ENCODE data around the gene DDX24. TPM values are rescaled to one million over a fixed set of nuclear protein-coding genes. Genes with fewer than 3 reads are reported as not detected.

The DDX24 gene
- total RNA-seq, 4 donors from 2014 or later = 116 to 170 (median 151) TPM

GRCh38 chr14:93998871-93999403, 82.1 kb downstream of the DDX24 start:
- Histone ChIP-seq H3K4me1 (peaks cover 0 to 16% (median 0%) of the 10 kb centered on the region in 4 donors), H3K9me3 (no peaks in the 10 kb centered on the region)
- 75 to 90% methylated on average over 5 to 6 of the region's 7 CpGs for WGBS, 2 donors

More at GRCh38 chr14:93998871-93999403, 82.1 kb downstream of the DDX24 start:
- Histone ChIP-seq H3K27ac (no peak overlapping the region), H3K27me3 (peaks cover 0 to 4% of the 10 kb centered on the region in 2 donors), H3K36me3 (no peaks in the 10 kb centered on the region), H3K4me3 (no peak overlapping the region)
- TF ChIP-seq EP300 (IDR thresholded peaks at IDR 0.05) (no peak), POLR2A (IDR thresholded peaks at IDR 0.05) (no peak), CTCF (IDR thresholded peaks at IDR 0.05) (no peak)
- no peak for DNase-seq (ENCODE audit: low spot score in 2 of 2)

Other genes with a start within 250 kb of the DDX24 start
- not detected for gene FAM181A, start 153.9 kb downstream of the DDX24 start, total RNA-seq
- gene ASB2, start 104.6 kb downstream of the DDX24 start, total RNA-seq = 1 to 10 TPM in 2 of 4 donors, under 1 TPM in 1, not detected in 1; 0.60 to 2.1 (median 1.8) TPM
- gene CCDC197, start 83.9 kb downstream of the DDX24 start, total RNA-seq = not detected
- gene OTUB2, start 54.9 kb downstream of the DDX24 start, total RNA-seq = under 1 TPM in 3 of 4 donors, not detected in 1; 0.21 to 0.66 (median 0.60) TPM
- 10 to 100 TPM in 2 of 4 donors, 1 to 10 TPM in 2; 2.7 to 14.6 (median 7.2) TPM for gene IFI27L1, start 108 bp upstream of the DDX24 start, total RNA-seq
- 100 to 1,000 TPM; 118 to 502 (median 368) TPM for gene IFI27, start 29.5 kb upstream of the DDX24 start, total RNA-seq
- 100 to 1,000 TPM in 3 of 4 donors, 10 to 100 TPM in 1; 76.8 to 146 (median 129) TPM for gene IFI27L2, start 48.4 kb upstream of the DDX24 start, total RNA-seq
- gene PPP4R4, start 93.1 kb upstream of the DDX24 start, total RNA-seq = 1 to 10 TPM; 1.2 to 9.0 (median 3.4) TPM
- not detected for gene SERPINA10, start 212.1 kb upstream of the DDX24 start, total RNA-seq
- gene SERPINA6, start 242.1 kb upstream of the DDX24 start, total RNA-seq = under 1 TPM in 1 of 4 donors, not detected in 3; 0.63 TPM